ENCODE results near the gene NOS3. TPM values are rescaled to one million over a fixed set of nuclear protein-coding genes. Genes with fewer than 3 reads are reported as not detected.
"Not testable (repeated sequence)": the region's sequence is repeated elsewhere in the genome, so short reads cannot be mapped to it uniquely, and the experiment has no call there.

Gene NOS3
- total RNA-seq, 1 donor from 2014 or later, result 0.15 TPM

DNA sequence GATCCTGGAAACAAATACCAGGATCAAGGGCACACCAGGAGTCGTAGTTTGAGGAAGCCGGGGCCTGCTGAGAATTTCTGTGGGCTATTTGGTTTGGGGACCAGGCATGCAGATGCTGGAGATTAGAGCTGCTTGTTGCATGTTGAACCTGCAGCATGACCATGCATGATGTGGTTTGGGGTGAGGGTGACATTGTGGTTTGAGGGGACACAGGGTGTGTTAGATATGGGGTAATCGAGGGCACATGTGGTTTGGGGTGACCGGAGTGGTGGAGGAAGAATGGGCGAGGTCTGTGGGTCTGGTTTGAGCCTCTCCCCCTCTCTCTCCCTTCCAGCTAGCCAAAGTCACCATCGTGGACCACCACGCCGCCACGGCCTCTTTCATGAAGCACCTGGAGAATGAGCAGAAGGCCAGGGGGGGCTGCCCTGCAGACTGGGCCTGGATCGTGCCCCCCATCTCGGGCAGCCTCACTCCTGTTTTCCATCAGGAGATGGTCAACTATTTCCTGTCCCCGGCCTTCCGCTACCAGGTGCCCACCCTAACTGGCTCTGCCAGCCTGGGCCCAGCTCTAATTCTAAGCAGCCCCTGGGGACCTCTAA lies 10.2 kb downstream of the NOS3 start:
- DNase-seq (ENCODE audit: low read depth), result no peak

DNA sequence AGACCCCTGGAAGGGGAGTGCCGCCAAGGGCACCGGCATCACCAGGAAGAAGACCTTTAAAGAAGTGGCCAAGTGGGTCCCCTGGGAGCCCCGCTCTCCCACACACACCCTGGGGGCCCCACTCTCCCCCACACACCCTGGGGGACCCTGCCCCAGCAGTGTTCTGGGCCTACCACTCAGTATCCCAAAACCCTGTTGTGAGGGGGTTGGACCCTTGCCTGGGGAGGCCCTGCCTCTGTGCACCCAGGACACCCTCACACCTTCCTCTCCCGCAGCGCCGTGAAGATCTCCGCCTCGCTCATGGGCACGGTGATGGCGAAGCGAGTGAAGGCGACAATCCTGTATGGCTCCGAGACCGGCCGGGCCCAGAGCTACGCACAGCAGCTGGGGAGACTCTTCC lies 10.7 kb downstream of the NOS3 start:
- DNase-seq (ENCODE audit: low read depth), result no peak

DNA sequence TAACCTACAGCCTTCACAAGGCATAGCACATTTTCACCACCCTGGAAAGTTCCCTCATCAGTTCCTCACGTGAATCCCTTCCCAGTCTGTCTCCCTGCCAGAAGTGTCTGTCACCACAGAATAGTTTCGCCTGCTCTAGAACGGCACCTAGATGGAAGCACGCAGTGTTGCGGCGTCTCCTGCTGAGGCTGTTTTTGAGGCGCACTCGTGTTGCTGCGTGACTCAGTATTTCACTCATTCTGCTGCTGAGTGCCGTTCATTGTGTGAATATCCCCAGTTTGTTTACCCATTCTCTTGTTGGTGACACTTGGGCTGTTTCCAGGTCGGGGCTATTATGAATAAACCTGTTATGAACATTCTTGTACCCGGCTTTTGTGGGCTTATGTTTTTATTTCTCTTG lies 12.8 kb downstream of the NOS3 start:
- DNase-seq (ENCODE audit: low read depth), result no peak

- no peak for DNase-seq (ENCODE audit: low read depth)
Measured at GRCh38 chr7:151005566-151005965, 14.7 kb downstream of the NOS3 start.

GRCh38 chr7:151006590-151007300 lies 15.9 kb downstream of the NOS3 start:
- DNase-seq (ENCODE audit: low read depth), result no peak

- no peak for DNase-seq (ENCODE audit: low read depth)
Measured at GRCh38 chr7:151007469-151007898, 16.7 kb downstream of the NOS3 start.

- DNase-seq (ENCODE audit: low read depth), result no peak
Measured at GRCh38 chr7:151008143-151008510, 17.3 kb downstream of the NOS3 start.

DNA sequence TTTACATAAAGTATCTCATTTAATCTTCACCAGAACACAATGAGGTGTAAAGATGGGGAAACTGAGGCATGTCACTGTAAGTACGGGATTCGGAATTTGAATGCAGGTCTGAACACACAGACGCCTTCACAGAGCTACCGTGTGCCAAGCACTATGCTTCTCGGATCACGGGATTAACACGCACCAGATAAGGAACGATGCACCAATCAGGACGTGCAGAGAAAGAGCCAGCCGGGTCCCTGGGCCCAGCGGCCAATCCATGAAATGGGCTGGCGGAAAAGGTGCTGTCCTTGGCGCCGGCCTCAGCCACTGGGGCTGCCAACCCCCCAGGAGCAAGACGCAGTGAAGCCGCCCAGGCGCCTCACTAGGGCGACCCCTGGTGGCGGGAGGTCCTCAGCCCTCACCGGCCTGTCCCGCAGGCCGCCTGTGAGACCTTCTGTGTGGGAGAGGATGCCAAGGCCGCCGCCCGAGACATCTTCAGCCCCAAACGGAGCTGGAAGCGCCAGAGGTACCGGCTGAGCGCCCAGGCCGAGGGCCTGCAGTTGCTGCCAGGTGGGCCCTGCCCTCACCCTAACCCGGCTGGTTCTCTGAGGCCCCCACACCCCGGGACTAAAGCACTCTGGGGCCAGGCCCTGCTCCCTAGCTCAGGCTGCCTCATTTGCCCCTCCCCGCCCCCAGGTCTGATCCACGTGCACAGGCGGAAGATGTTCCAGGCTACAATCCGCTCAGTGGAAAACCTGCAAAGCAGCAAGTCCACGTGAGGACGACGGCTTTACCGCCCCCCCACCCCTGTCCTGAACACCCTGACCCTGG lies 17.9 kb downstream of the NOS3 start:
- no peak for DNase-seq (ENCODE audit: low read depth)

GRCh38 chr7:151009327-151010036 lies 18.7 kb downstream of the NOS3 start:
- no peak for DNase-seq (ENCODE audit: low read depth)

DNA sequence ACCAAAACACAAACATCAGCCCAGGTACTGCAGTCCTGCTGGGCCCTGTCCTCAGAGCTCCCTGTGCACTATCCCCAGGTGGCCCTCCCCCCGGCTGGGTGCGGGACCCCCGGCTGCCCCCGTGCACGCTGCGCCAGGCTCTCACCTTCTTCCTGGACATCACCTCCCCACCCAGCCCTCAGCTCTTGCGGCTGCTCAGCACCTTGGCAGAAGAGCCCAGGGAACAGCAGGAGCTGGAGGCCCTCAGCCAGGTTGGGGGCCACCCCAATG lies 19.2 kb downstream of the NOS3 start:
- no peak for DNase-seq (ENCODE audit: low read depth)

- no peak for DNase-seq (ENCODE audit: low read depth)
Measured at GRCh38 chr7:151010307-151011096, 19.7 kb downstream of the NOS3 start.

- no peak for DNase-seq (ENCODE audit: low read depth)
Measured at GRCh38 chr7:151011097-151011409, 20.2 kb downstream of the NOS3 start.

- not testable (repeated sequence) for DNase-seq (ENCODE audit: low read depth)
Measured at GRCh38 chr7:151011616-151012015, 20.8 kb downstream of the NOS3 start.

GRCh38 chr7:151012031-151012692 lies 21.3 kb downstream of the NOS3 start:
- no peak for DNase-seq (ENCODE audit: low read depth)

DNA sequence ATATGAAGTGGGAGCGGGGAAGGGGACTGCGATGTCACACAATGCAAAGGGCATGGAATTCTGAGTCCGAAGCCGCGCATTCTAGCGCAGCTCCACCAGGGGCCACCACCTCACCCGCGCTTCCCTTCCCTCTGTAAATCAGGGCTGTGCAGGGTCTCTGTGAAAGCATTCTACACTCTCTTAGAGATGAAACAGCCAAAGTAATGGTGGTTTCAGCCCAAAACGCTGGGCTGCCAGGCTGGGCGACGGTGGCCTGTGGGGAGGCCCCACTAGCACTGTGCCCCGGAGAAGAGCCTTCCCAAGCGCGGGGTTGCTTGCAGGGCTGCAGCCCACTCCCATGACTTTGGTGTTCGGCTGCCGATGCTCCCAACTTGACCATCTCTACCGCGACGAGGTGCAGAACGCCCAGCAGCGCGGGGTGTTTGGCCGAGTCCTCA lies 22.1 kb downstream of the NOS3 start:
- DNase-seq (ENCODE audit: low read depth), result no peak

- DNase-seq (ENCODE audit: low read depth), result no peak
Measured at GRCh38 chr7:151013356-151013732, 22.5 kb downstream of the NOS3 start.

DNA sequence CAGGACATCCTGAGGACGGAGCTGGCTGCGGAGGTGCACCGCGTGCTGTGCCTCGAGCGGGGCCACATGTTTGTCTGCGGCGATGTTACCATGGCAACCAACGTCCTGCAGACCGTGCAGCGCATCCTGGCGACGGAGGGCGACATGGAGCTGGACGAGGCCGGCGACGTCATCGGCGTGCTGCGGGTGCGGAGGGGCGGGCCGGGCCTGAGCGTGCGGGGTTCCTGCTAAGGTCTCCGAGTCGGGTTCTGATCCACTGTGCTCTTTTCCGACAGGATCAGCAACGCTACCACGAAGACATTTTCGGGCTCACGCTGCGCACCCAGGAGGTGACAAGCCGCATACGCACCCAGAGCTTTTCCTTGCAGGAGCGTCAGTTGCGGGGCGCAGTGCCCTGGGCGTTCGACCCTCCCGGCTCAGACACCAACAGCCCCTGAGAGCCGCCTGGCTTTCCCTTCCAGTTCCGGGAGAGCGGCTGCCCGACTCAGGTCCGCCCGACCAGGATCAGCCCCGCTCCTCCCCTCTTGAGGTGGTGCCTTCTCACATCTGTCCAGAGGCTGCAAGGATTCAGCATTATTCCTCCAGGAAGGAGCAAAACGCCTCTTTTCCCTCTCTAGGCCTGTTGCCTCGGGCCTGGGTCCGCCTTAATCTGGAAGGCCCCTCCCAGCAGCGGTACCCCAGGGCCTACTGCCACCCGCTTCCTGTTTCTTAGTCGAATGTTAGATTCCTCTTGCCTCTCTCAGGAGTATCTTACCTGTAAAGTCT lies 23.1 kb downstream of the NOS3 start:
- peak; percentile 17 for DNase-seq (ENCODE audit: low read depth)

DNA sequence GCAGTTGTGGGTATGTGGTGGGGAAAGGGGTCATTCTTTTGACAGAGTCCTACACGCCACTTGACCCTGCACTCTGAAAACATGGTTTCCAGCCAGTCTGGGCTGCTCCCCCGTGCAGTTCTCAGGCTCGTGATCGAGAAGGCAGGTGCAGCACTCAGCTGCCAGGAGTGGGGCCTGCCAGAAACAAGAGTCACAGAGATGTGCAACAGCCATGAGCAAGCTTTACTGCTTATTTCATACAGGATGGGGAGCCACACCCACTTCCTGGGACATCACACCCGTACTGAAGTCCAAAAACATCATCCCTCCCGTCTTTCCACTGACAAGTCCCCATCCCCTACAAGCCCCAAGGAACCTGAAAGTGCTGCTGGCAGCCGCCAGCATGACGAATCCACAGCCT lies 24.1 kb downstream of the NOS3 start:
- no peak for DNase-seq (ENCODE audit: low read depth)

DNA sequence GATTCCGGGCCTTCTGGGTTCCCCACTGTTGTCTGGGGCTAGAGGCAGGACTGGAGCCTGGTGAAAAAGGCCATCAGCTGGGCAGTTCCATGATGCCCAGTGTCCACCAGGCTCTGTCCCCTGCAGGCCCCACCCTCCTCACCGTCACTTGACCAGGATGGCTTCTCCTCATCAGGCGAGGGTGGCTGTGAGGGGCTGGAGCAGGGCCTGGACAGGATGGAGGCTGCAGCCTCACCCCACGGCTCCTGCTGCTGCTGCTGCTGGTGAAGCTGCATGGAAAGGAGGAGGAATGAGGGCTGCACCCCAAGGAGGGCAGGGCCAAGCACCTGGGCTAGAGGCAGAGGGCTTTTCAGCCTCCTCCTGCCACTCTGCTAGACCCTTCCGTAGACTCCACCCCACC lies 25.1 kb downstream of the NOS3 start:
- no peak for DNase-seq (ENCODE audit: low read depth)

GRCh38 chr7:151016505-151016904 lies 25.7 kb downstream of the NOS3 start:
- DNase-seq (ENCODE audit: low read depth), result no peak

- DNase-seq (ENCODE audit: low read depth), result no peak
Measured at GRCh38 chr7:151016942-151017341, 26.1 kb downstream of the NOS3 start.
